GM19463 (cell line): ENCODE measurements around the gene CALCR.
"Not testable (repeated sequence)": the region's sequence is repeated elsewhere in the genome, so short reads cannot be mapped to it uniquely, and the experiment has no call there.

Source experiments
- ATAC-seq: cut with Tn5 transposase; IDR thresholded peaks from one replicate; pipeline ENCODE4 v1.9.1; 2021; ENCODE audit warnings: mild to moderate bottlenecking, moderate library complexity; ENCODE audit not compliant: unreplicated experiment

The CALCR gene

GRCh38 chr7:93574646-93575554 is at the start of gene CALCR:
CALCR (minus strand) TSS chr7:93574724; CDS start chr7:93486981, 87,743 bp downstream.
- ATAC-seq, result no peak

GRCh38 chr7:93623816-93624215 is 49.3 kb upstream of the CALCR start:
- no peak for ATAC-seq

GRCh38 chr7:93622036-93623033 is 47.8 kb upstream of the CALCR start:
- no peak for ATAC-seq

GRCh38 chr7:93620864-93621263 is 46.3 kb upstream of the CALCR start:
- ATAC-seq, result no peak

- no peak for ATAC-seq
Observed at GRCh38 chr7:93620057-93620456, 45.5 kb upstream of the CALCR start.

GRCh38 chr7:93601363-93601762 is 26.8 kb upstream of the CALCR start:
- no peak for ATAC-seq

- no peak for ATAC-seq
Observed at GRCh38 chr7:93594250-93594649, 19.7 kb upstream of the CALCR start.

- ATAC-seq, result no peak
Observed at GRCh38 chr7:93592588-93593266, 18.2 kb upstream of the CALCR start.

GRCh38 chr7:93591224-93592050 is 16.9 kb upstream of the CALCR start:
- ATAC-seq, result not testable (repeated sequence)

- ATAC-seq, result not testable (repeated sequence)
Observed at GRCh38 chr7:93586479-93586865, 11.9 kb upstream of the CALCR start.

GRCh38 chr7:93585694-93586478 is 11.4 kb upstream of the CALCR start:
- ATAC-seq, result not testable (repeated sequence)

- ATAC-seq, result no peak
Observed at GRCh38 chr7:93579431-93579830, 4.9 kb upstream of the CALCR start.

GRCh38 chr7:93578762-93579161 is 4.2 kb upstream of the CALCR start:
- no peak for ATAC-seq

GRCh38 chr7:93575555-93576399 is 1.3 kb upstream of the CALCR start:
- no peak for ATAC-seq

- no peak for ATAC-seq
Observed at GRCh38 chr7:93574269-93574645, 267 bp downstream of the CALCR start.

GRCh38 chr7:93569189-93569588 is 5.3 kb downstream of the CALCR start:
- ATAC-seq, result no peak

- no peak for ATAC-seq
Observed at GRCh38 chr7:93566876-93567275, 7.6 kb downstream of the CALCR start.

GRCh38 chr7:93563584-93563983 is 10.9 kb downstream of the CALCR start:
- no peak for ATAC-seq
